Measurements from ENCODE around the gene RPS6KC1.

- TF ChIP-seq POLR2A (IDR thresholded peaks at IDR 0.05; ENCODE audit: low read depth, low read length) (no peak), CTCF (conservative IDR thresholded peaks at IDR 0.05; ENCODE audit: low read depth, low read length) (no peak), CEBPB (IDR thresholded peaks at IDR 0.05; ENCODE audit: low read depth, low read length) (no peak), RCOR1 (IDR thresholded peaks at IDR 0.05; ENCODE audit: insufficient replicate concordance, low read length) (no peak), USF2 (IDR thresholded peaks at IDR 0.05; ENCODE audit: low read depth, low read length) (no peak), SMC3 (IDR thresholded peaks at IDR 0.05; ENCODE audit: low read depth, low read length) (no peak)
- TF ChIP-seq, protein P1, sequence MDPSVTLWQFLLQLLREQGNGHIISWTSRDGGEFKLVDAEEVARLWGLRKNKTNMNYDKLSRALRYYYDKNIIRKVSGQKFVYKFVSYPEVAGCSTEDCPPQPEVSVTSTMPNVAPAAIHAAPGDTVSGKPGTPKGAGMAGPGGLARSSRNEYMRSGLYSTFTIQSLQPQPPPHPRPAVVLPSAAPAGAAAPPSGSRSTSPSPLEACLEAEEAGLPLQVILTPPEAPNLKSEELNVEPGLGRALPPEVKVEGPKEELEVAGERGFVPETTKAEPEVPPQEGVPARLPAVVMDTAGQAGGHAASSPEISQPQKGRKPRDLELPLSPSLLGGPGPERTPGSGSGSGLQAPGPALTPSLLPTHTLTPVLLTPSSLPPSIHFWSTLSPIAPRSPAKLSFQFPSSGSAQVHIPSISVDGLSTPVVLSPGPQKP (IDR thresholded peaks at IDR 0.05; ENCODE audit: borderline replicate concordance, low read depth, low read length), result no peak
Observed at GRCh38 chr1:213003256-213003655, 47.8 kb upstream of the RPS6KC1 start.
